CD4-positive, alpha-beta T cell treated with Interleukin-4 for 4 hours (primary cell): ENCODE measurements around the gene CNTN4.
"Not testable (repeated sequence)": the region's sequence is repeated elsewhere in the genome, so short reads cannot be mapped to it uniquely, and the experiment has no call there.

Experiments
- DNase-seq: peaks from one replicate; pipeline ENCODE4 v3.0.0-alpha.2; 2020

Gene CNTN4

DNA sequence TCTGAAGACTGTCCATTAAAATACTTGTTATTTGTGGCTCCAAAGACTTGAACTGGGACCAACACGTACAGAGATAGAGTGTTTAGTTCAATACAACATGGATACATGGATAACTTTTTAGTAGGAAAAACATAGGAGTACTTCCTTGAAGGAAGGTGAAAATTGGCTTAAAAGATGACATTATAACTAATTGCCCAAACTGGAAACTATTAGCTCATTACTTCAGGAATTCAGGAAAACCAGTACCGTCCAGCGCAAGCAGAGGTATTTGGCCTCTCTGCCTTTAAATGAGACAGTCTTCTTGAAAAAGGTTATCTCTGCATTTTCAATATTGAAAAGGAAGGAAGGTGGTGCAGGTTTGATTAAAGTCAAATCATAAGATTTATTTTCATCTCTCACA is 777.0 kb downstream of the CNTN4 start:
- DNase-seq, result no peak

- no peak for DNase-seq
Observed at GRCh38 chr3:2876362-2876761, 777.7 kb downstream of the CNTN4 start.

- DNase-seq, result no peak
Observed at GRCh38 chr3:2879023-2879422, 780.4 kb downstream of the CNTN4 start.

GRCh38 chr3:2879587-2879986 is 780.9 kb downstream of the CNTN4 start:
- DNase-seq, result no peak

- no peak for DNase-seq
Observed at GRCh38 chr3:2880218-2880756, 781.6 kb downstream of the CNTN4 start.

DNA sequence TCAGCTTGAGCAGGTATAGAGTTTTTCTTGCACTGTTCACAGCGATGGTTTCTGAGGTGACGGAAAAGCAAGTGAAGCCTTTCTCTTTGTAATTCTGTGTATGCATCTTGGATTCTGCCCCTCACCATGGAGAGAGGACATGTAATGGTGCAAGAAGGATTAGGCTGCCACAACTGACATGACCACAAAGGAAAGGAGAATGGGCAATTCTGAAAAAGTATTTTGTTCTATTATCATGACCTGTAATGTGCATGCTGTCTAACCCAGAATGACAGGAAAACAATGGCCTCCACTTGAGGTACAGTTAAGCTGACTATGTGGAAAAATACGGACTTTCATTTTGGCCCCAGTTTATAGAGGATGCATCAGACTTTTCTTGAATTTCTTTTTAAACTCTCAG is 784.6 kb downstream of the CNTN4 start:
- no peak for DNase-seq

- DNase-seq, result no peak
Observed at GRCh38 chr3:2888592-2888991, 789.9 kb downstream of the CNTN4 start.

- DNase-seq, result no peak
Observed at GRCh38 chr3:2889736-2890135, 791.1 kb downstream of the CNTN4 start.

- DNase-seq, result no peak
Observed at GRCh38 chr3:2896308-2896939, 797.8 kb downstream of the CNTN4 start.

- no peak for DNase-seq
Observed at GRCh38 chr3:2897821-2898220, 799.2 kb downstream of the CNTN4 start.

GRCh38 chr3:2898591-2899353 is 800.1 kb downstream of the CNTN4 start:
- DNase-seq, result no peak

- DNase-seq, result no peak
Observed at GRCh38 chr3:2904054-2904453, 805.4 kb downstream of the CNTN4 start.

GRCh38 chr3:2908693-2909351 is 810.2 kb downstream of the CNTN4 start:
- no peak for DNase-seq

DNA sequence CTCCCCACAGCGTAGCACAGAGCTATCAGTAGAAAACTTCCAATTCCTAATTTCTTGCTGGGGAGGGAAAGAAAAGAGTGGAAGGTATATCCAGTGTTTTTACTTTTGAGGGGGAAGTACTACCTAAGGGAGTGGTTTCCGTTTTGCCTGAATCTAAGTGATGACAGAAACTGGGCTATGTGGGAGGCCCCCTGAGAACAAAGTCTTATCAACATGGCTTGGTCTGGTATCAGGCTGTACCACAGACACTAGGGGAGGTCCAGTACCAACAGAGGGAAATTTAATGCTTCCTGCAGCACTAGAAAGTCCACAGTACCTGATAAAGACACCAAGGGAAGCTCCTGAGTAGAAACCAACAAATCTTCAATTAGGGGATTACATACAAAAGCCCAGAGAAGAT is 812.3 kb downstream of the CNTN4 start:
- DNase-seq, result no peak

DNA sequence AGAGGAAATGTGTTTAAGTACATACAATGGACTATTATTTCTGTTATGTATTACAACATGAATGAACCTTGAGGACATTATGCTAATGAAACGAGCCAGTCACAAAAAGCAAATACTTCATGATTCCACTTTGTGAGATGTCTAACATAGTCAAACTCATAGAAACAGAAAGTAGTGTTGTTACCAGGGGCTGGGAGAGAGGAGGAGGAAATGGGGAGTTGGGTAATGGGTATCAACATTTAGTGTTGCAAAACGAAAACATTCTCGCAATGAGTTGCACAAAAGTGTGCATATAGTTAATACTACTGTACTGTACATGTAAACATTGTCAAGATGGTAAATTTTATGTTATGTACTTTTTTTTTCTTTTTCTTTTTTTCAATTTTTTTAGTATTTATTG is 817.2 kb downstream of the CNTN4 start:
- DNase-seq, result no peak

DNA sequence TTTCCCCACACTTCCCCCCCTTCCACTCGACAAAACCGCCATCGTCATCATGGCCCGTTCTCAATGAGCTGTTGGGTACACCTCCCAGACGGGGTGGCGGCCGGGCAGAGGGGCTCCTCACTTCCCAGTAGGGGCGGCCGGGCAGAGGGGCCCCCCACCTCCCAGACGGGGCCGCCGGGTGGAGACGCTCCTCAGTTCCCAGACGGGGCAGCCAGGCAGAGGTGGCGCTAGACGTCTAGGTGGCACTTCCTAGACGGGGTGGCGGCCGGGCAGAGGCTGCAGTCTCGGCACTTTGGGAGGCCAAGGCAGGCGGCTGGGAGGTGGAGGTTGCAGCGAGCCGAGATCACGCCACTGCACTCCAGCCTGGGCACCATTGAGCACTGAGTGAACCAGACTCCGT is 818.0 kb downstream of the CNTN4 start:
- DNase-seq, result not testable (repeated sequence)

GRCh38 chr3:2920103-2920502 is 821.4 kb downstream of the CNTN4 start:
- DNase-seq, result no peak

DNA sequence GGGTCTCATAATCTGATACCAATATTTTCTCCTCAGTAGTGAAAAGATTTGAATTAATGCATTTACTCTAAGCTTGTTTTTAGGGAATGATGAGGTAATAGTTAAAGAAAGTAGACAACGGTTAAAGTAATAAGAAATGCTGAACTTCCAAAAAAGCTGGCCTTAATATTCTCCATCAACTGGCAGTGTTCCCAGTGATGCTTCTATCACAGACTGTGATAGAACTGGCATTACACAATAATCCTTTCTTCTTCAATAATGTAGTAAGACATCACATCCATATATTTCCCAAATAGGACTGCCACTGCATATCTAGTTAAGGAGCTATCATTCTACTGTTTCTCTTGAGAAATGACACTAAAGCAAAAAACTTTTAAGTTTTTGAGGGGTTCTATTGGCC is 822.8 kb downstream of the CNTN4 start:
- DNase-seq, result no peak

DNA sequence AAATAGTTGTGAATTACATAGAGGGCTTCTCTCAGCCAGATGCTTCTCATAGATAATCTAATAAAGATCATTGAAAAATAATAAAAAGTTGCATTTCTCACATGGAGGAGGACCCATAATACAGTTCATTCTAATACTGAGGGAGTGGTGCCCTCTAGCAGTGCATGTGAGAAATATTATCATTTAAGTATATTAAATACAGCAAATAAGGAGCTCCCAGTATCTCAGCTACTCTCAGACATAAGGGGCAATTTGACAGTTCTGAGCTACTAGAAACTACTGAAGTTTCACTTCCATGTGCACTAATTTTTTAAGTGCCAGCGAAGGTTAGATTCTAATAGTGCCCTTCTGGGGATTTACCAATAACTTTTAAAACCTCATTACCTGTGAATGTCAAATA is 823.2 kb downstream of the CNTN4 start:
- peak; percentile 5 for DNase-seq

DNA sequence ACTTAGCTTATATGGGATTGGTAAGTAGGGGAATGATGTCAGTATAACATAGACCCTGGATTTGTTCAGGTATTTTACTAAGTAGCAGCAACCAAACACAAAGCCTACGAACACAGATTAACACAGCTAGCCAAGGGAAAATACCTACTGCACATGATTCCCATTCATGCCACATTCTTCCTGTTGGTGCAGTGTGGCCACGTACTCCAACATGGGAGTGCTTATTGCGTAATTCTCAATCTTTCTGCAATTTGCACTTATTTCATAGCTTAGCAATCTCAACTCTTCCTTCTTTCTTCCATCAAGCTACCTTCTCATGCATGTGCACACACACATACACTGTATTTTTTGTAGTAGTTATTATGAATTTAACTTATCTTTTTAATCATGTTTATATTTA is 824.7 kb downstream of the CNTN4 start:
- DNase-seq, result no peak

GRCh38 chr3:2927259-2927658 is 828.6 kb downstream of the CNTN4 start:
- no peak for DNase-seq

- no peak for DNase-seq
Observed at GRCh38 chr3:2929574-2929973, 830.9 kb downstream of the CNTN4 start.

DNA sequence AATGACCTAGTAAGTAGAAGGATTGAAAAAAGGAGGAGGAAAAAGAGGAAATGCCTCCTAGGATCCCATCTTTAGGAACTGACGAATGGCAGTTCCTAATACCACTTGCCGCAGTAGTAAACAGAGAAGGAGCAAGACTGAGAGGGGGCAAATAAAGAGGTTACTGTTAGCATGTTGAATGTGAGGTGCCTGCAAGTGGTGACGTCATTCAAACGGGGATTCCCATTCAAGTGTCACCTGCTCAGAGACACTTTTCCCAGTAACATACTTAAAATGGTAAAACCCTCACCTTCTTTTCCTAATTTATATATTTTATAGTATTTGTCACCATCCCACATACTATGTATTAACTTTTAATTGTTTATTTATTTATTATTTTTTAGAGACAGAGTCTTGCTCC is 832.6 kb downstream of the CNTN4 start:
- DNase-seq, result no peak

DNA sequence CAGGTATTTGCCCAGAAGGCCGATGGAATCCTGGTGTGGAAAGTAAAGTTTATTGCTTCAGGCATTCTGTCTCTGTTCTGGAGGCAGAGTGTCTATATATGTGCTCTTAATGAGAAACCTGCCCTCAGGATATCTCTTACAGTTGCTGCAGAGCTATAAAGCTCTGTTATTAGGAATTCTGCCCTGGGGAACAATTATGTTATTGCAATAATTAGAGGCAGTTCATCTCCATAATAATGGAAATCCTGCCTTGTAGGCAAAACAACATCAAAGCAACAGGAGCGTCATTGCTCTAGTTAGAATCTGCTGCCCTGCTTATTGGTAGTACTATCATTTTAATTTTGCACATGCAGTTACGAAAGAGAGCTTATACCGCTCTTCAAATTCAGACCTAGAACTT is 835.9 kb downstream of the CNTN4 start:
- DNase-seq, result no peak
